PC-3 (cell line): ENCODE results near the gene KBTBD3. TPM values are rescaled to one million over a fixed set of nuclear protein-coding genes. Genes with fewer than 3 reads are reported as not detected.

Experiments used
- ATAC-seq: fragments of 200-7000 bp; cut with Tn5 transposase; 2 replicates; pipeline ENCODE4 v1.9.1; 2020; ENCODE audit warnings: mild to moderate bottlenecking, moderate library complexity
- BruUV-seq: library from RNA; stranded (reverse); fragments of 400-500 nt; replicated peaks from 2 replicates; lab custom pipeline; 2021; lab: Mats Ljungman, UMichigan
- CTCF ChIA-PET: fragments of 300-600 bp; sonication (Branson Sonifier 250); formaldehyde crosslinking; loops from one replicate; lab custom pipeline; 2022; ENCODE audit warnings: antibody characterized with exemption; lab: Charles Lee
- POLR2A ChIA-PET: fragments of 300-600 bp; sonication (Branson Sonifier 250); formaldehyde crosslinking; loops from one replicate; lab custom pipeline; 2022; ENCODE audit warnings: antibody characterized with exemption; ENCODE audit not compliant: unreplicated experiment; lab: Charles Lee
- DNase-seq: peaks from one replicate; pipeline ENCODE4 v3.0.0-alpha.2; 2015
- H2AFZ ChIP-seq: fragments of 300-600 bp; sonication (generic); 2 replicates; pipeline ENCODE4 v1.6.0; 2016; ENCODE audit warnings: antibody characterized with exemption, low read length
- H3F3A ChIP-seq: fragments of 300-600 bp; sonication (generic); one replicate; pipeline ENCODE4 v1.6.0; 2017; ENCODE audit warnings: antibody characterized with exemption, low read length, control low read depth, mild to moderate bottlenecking; ENCODE audit not compliant: unreplicated experiment
- H3K27ac ChIP-seq: fragments of 300-600 bp; sonication (generic); 2 replicates; pipeline ENCODE4 v1.5.1; 2016; ENCODE audit warnings: mild to moderate bottlenecking, low read length
- H3K27me3 ChIP-seq: fragments of 300-600 bp; sonication (generic); 2 replicates; pipeline ENCODE4 v1.6.1; 2016; ENCODE audit warnings: low read length, mixed read lengths
- H3K36me3 ChIP-seq: fragments of 300-600 bp; sonication (generic); 2 replicates; pipeline ENCODE4 v1.6.1; 2016; ENCODE audit warnings: low read depth, mixed run types, low read length, mixed read lengths
- H3K4me1 ChIP-seq: fragments of 300-600 bp; sonication (generic); 2 replicates; pipeline ENCODE4 v1.5.1; 2016; ENCODE audit warnings: low read length; ENCODE audit not compliant: insufficient read depth
- H3K4me2 ChIP-seq: fragments of 300-600 bp; sonication (generic); 2 replicates; pipeline ENCODE4 v1.6.0; 2016; ENCODE audit warnings: low read length
- H3K4me3 ChIP-seq: fragments of 300-600 bp; sonication (generic); 2 replicates; pipeline ENCODE4 v1.5.1; 2016; ENCODE audit warnings: mild to moderate bottlenecking, low read length, mixed read lengths
- H3K79me2 ChIP-seq: fragments of 300-600 bp; sonication (generic); 2 replicates; pipeline ENCODE4 v1.6.1; 2017; ENCODE audit warnings: low read length, mixed read lengths
- H3K9ac ChIP-seq: fragments of 300-600 bp; sonication (generic); 2 replicates; pipeline ENCODE4 v1.6.0; 2016; ENCODE audit warnings: mild to moderate bottlenecking, low read length
- H3K9me2 ChIP-seq: fragments of 300-600 bp; sonication (generic); replicated peaks from 2 replicates; pipeline ENCODE4 v1.6.1; 2016; ENCODE audit warnings: mixed run types, low read length, mixed read lengths
- H3K9me3 ChIP-seq: fragments of 300-600 bp; sonication (generic); 2 replicates; pipeline ENCODE4 v1.6.1; 2016; ENCODE audit warnings: low read length, mixed read lengths
- H4K20me1 ChIP-seq: fragments of 300-600 bp; sonication (generic); 2 replicates; pipeline ENCODE4 v1.6.1; 2016; ENCODE audit warnings: low read length, mixed read lengths
- CTCF ChIP-seq: fragments of 300-600 bp; sonication (generic); conservative IDR thresholded peaks from 2 replicates; pipeline ENCODE4 v1.5.1; 2017; ENCODE audit warnings: antibody characterized with exemption, low read depth, mild to moderate bottlenecking, low read length
- EZH2 ChIP-seq: fragments of 300-600 bp; sonication (generic); IDR thresholded peaks from one replicate; pipeline ENCODE4 v1.6.1; 2017; ENCODE audit warnings: antibody characterized with exemption, mild to moderate bottlenecking, low read length; ENCODE audit not compliant: unreplicated experiment
- EZH2phosphoT487 ChIP-seq: fragments of 300-600 bp; sonication (generic); IDR thresholded peaks from 2 replicates; pipeline ENCODE4 v1.6.1; 2018; ENCODE audit warnings: mild to moderate bottlenecking, antibody characterized with exemption, low read length, borderline replicate concordance
- intact Hi-C: fragments of 100-400 bp; cut with micrococcal nuclease; formaldehyde crosslinking; loops from 2 replicates; pipeline ENCODE4 v1.9.0; 2023
- total RNA-seq: library from RNA; depleted of rRNA; stranded (reverse); fragments of >200 nt; gene quantifications from 2 replicates; pipeline ENCODE4 v1.2.3, GENCODE V29; 2014

Gene KBTBD3
- total RNA-seq, 1 experiment from 2014 or later: 2.0 TPM

GRCh38 chr11:106086135-106086534 lies 9.0 kb upstream of the KBTBD3 start:
- BruUV-seq: no TSS peak
- CTCF ChIA-PET: no interaction called here
- H3K4me2 ChIP-seq: no peak overlapping the region
- H3K79me2 ChIP-seq: peaks cover 87% of the 10 kb centered on the region
- no peaks in the 10 kb centered on the region for H3F3A ChIP-seq
- no peak for TF ChIP-seq CTCF
- no peak for TF ChIP-seq EZH2
- no peak for TF ChIP-seq EZH2phosphoT487
- H3K27ac ChIP-seq: no peak overlapping the region
- H3K4me3 ChIP-seq: no peak overlapping the region
- H3K9me2 ChIP-seq: no peaks in the 10 kb centered on the region
- DNase-seq (no peak), ATAC-seq (no peak)
- intact Hi-C loops: loop anchor here (2.0 to 10.0 kb wide), 5 partner anchors 189 to 949 kb away; no protein-coding TSS in a partner anchor
- peaks cover 19% of the 10 kb centered on the region for H3K4me1 ChIP-seq
- peaks cover 25% of the 10 kb centered on the region for H3K36me3 ChIP-seq
- no peak overlapping the region for H2AFZ ChIP-seq
- H3K9ac ChIP-seq: no peak overlapping the region
- no peaks in the 10 kb centered on the region for H3K27me3 ChIP-seq
- no peaks in the 10 kb centered on the region for H3K9me3 ChIP-seq
- POLR2A ChIA-PET: no interaction called here
- peaks cover 23% of the 10 kb centered on the region for H4K20me1 ChIP-seq

GRCh38 chr11:106082096-106082495 lies 4.9 kb upstream of the KBTBD3 start:
- Histone ChIP-seq H3K36me3 (peaks cover 36% of the 10 kb centered on the region), H3K27me3 (no peaks in the 10 kb centered on the region), H2AFZ (no peak overlapping the region), H3K27ac (no peak overlapping the region), H3K9me2 (no peaks in the 10 kb centered on the region), H3K9ac (no peak overlapping the region), H3K4me1 (peaks cover 14% of the 10 kb centered on the region), H3K4me3 (no peak overlapping the region), H3K9me3 (no peaks in the 10 kb centered on the region), H3F3A (no peaks in the 10 kb centered on the region), H4K20me1 (peaks cover 11% of the 10 kb centered on the region; the same call in 1 of the 2 replicates), H3K79me2 (peaks cover 86% of the 10 kb centered on the region), H3K4me2 (no peak overlapping the region)
- CTCF ChIA-PET: no interaction called here
- POLR2A ChIA-PET: no interaction called here
- no peak for DNase-seq
- BruUV-seq: no TSS peak
- intact Hi-C loops: loop anchor here (10.0 kb wide), 3 partner anchors 193 to 953 kb away; no protein-coding TSS in a partner anchor
- TF ChIP-seq EZH2: no peak
- no peak for TF ChIP-seq CTCF
- TF ChIP-seq EZH2phosphoT487: no peak
- ATAC-seq: no peak
